OCI-LY1 (cell line): ENCODE data around the gene KLF3.

Experiments
- CTCF ChIP-seq: fragments of 200-600 bp; sonication (generic), shearing (Covaris generic); IDR thresholded peaks from 2 replicates; pipeline ENCODE4 v1.5.1; 2017; ENCODE audit warnings: mild to moderate bottlenecking, antibody characterized with exemption, low read length, moderate library complexity, mixed read lengths
- EZH2 ChIP-seq: fragments of 200-600 bp; sonication (generic), shearing (Covaris generic); IDR thresholded peaks from 2 replicates; pipeline ENCODE4 v1.8.0; 2017; ENCODE audit warnings: borderline replicate concordance, mixed run types, mild to moderate bottlenecking, antibody characterized with exemption, low read length, moderate library complexity, mixed read lengths

- TF ChIP-seq CTCF, result no peak
- no peak for TF ChIP-seq EZH2
Measured at GRCh38 chr4:38659346-38659745, 4.7 kb upstream of the KLF3 start.
